Measurements from ENCODE around the gene PMM1.

GRCh38 chr22:41563051-41563711, 26.5 kb downstream of the PMM1 start:
- TF ChIP-seq EHF (CRISPR knock-in tag; IDR thresholded peaks at IDR 0.05) (no peak), MAZ (IDR thresholded peaks at IDR 0.05; ENCODE audit: borderline replicate concordance, low read depth, low read length) (no peak), POLR2A (IDR thresholded peaks at IDR 0.05; ENCODE audit: low read length) (no peak), RFX5 (IDR thresholded peaks at IDR 0.05) (no peak), HEYL (CRISPR knock-in tag; IDR thresholded peaks at IDR 0.05) (no peak), USF2 (IDR thresholded peaks at IDR 0.05) (no peak), HDAC2 (IDR thresholded peaks at IDR 0.05) (no peak), ESRRA (IDR thresholded peaks at IDR 0.05; ENCODE audit: borderline replicate concordance, low read length) (no peak), NFE2L2 (conservative IDR thresholded peaks at IDR 0.05; ENCODE audit: low read length) (no peak), RAD21 (conservative IDR thresholded peaks at IDR 0.05 in 1 of 2, IDR thresholded peaks at IDR 0.05 in 1 of 2) (no peak), BHLHE40 (IDR thresholded peaks at IDR 0.05; ENCODE audit: low read depth, low read length) (no peak)
- TF ChIP-seq, protein P1, sequence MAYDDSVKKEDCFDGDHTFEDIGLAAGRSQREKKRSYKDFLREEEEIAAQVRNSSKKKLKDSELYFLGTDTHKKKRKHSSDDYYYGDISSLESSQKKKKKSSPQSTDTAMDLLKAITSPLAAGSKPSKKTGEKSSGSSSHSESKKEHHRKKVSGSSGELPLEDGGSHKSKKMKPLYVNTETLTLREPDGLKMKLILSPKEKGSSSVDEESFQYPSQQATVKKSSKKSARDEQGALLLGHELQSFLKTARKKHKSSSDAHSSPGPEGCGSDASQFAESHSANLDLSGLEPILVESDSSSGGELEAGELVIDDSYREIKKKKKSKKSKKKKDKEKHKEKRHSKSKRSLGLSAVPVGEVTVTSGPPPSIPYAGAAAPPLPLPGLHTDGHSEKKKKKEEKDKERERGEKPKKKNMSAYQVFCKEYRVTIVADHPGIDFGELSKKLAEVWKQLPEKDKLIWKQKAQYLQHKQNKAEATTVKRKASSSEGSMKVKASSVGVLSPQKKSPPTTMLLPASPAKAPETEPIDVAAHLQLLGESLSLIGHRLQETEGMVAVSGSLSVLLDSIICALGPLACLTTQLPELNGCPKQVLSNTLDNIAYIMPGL (CRISPR knock-in tag; IDR thresholded peaks at IDR 0.05; ENCODE audit: borderline replicate concordance) = no peak
- TF ChIP-seq, protein P2, sequence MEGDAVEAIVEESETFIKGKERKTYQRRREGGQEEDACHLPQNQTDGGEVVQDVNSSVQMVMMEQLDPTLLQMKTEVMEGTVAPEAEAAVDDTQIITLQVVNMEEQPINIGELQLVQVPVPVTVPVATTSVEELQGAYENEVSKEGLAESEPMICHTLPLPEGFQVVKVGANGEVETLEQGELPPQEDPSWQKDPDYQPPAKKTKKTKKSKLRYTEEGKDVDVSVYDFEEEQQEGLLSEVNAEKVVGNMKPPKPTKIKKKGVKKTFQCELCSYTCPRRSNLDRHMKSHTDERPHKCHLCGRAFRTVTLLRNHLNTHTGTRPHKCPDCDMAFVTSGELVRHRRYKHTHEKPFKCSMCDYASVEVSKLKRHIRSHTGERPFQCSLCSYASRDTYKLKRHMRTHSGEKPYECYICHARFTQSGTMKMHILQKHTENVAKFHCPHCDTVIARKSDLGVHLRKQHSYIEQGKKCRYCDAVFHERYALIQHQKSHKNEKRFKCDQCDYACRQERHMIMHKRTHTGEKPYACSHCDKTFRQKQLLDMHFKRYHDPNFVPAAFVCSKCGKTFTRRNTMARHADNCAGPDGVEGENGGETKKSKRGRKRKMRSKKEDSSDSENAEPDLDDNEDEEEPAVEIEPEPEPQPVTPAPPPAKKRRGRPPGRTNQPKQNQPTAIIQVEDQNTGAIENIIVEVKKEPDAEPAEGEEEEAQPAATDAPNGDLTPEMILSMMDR (IDR thresholded peaks at IDR 0.05) = no peak
- TF ChIP-seq, protein P3, sequence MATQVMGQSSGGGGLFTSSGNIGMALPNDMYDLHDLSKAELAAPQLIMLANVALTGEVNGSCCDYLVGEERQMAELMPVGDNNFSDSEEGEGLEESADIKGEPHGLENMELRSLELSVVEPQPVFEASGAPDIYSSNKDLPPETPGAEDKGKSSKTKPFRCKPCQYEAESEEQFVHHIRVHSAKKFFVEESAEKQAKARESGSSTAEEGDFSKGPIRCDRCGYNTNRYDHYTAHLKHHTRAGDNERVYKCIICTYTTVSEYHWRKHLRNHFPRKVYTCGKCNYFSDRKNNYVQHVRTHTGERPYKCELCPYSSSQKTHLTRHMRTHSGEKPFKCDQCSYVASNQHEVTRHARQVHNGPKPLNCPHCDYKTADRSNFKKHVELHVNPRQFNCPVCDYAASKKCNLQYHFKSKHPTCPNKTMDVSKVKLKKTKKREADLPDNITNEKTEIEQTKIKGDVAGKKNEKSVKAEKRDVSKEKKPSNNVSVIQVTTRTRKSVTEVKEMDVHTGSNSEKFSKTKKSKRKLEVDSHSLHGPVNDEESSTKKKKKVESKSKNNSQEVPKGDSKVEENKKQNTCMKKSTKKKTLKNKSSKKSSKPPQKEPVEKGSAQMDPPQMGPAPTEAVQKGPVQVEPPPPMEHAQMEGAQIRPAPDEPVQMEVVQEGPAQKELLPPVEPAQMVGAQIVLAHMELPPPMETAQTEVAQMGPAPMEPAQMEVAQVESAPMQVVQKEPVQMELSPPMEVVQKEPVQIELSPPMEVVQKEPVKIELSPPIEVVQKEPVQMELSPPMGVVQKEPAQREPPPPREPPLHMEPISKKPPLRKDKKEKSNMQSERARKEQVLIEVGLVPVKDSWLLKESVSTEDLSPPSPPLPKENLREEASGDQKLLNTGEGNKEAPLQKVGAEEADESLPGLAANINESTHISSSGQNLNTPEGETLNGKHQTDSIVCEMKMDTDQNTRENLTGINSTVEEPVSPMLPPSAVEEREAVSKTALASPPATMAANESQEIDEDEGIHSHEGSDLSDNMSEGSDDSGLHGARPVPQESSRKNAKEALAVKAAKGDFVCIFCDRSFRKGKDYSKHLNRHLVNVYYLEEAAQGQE (IDR thresholded peaks at IDR 0.05) = no peak
